A549 (cell line): ENCODE measurements around the gene ATP2A3.

Experiments used
- CTCF ChIP-seq: fragments of >200 bp; sonication (Bioruptor Twin); formaldehyde crosslinking; IDR thresholded peaks from 3 replicates; pipeline ENCODE4 v1.5.1; 2016
- KDM1A ChIP-seq: fragments of 200-600 bp; sonication (generic); IDR thresholded peaks from 2 replicates; pipeline ENCODE4 v1.6.1; 2016; ENCODE audit warnings: low read depth, mild to moderate bottlenecking
- POLR2A ChIP-seq: IDR thresholded peaks from 2 replicates; pipeline ENCODE4 v1.6.1; 2012; ENCODE audit warnings: mild to moderate bottlenecking, low read length

GRCh38 chr17:3979290-3979611, 15.0 kb upstream of the ATP2A3 start:
- TF ChIP-seq POLR2A (no peak), CTCF (no peak), KDM1A (no peak; the same call in 1 of the 2 replicates)
